Epithelial cell of esophagus (primary cell): ENCODE data around the gene ST6GALNAC6.

Experiments
- DNase-seq: peaks from one replicate; pipeline ENCODE4 v3.0.0; 2010; ENCODE audit warnings: low read depth
- H3K4me3 ChIP-seq: 2 replicates; pipeline ENCODE4 v1.5.1; 2011; ENCODE audit warnings: mild to moderate bottlenecking, low read length, control low read depth
- CTCF ChIP-seq: IDR thresholded peaks from 2 replicates; pipeline ENCODE4 v1.5.1; 2011; ENCODE audit warnings: low read depth, mild to moderate bottlenecking, low read length, control low read depth, inconsistent platforms; ENCODE audit not compliant: insufficient read depth; ENCODE audit errors: missing control alignments

The ST6GALNAC6 gene

GRCh38 chr9:127865645-127866464 is 33.5 kb downstream of the ST6GALNAC6 start:
- no peak overlapping the region for H3K4me3 ChIP-seq
- DNase-seq, result no peak
- TF ChIP-seq CTCF, result no peak

GRCh38 chr9:127863191-127863621 is 36.2 kb downstream of the ST6GALNAC6 start:
- no peak overlapping the region for H3K4me3 ChIP-seq
- TF ChIP-seq CTCF, result no peak
- DNase-seq, result no peak

GRCh38 chr9:127862075-127863011 is 37.1 kb downstream of the ST6GALNAC6 start:
- no peak overlapping the region for H3K4me3 ChIP-seq
- TF ChIP-seq CTCF, result no peak
- DNase-seq, result no peak

- no peak for TF ChIP-seq CTCF
- no peak for DNase-seq
- no peak overlapping the region for H3K4me3 ChIP-seq
These were observed 38.6 kb downstream of the ST6GALNAC6 start for GRCh38 chr9:127860779-127861178.

- no peak for DNase-seq
- no peak overlapping the region for H3K4me3 ChIP-seq
- no peak for TF ChIP-seq CTCF
These were observed 39.1 kb downstream of the ST6GALNAC6 start for GRCh38 chr9:127860260-127860659.

GRCh38 chr9:127858041-127858512 is 41.3 kb downstream of the ST6GALNAC6 start:
- DNase-seq, result no peak

More at GRCh38 chr9:127858041-127858512, 41.3 kb downstream of the ST6GALNAC6 start:
- no peak for TF ChIP-seq CTCF
- no peak overlapping the region for H3K4me3 ChIP-seq
